Daoy (cell line): ENCODE data around the gene TBXAS1. TPM values are rescaled to one million over a fixed set of nuclear protein-coding genes. Genes with fewer than 3 reads are reported as not detected.
"Not testable (repeated sequence)": the region's sequence is repeated elsewhere in the genome, so short reads cannot be mapped to it uniquely, and the experiment has no call there.

Experiments
- DNase-seq: peaks from one replicate; pipeline ENCODE4 v3.0.0-alpha.2; 2015; ENCODE audit warnings: low read depth
- total RNA-seq: library from RNA; depleted of rRNA; stranded (reverse); fragments of >200 nt; shearing (Covaris generic); gene quantifications from 2 replicates; pipeline ENCODE4 v1.2.3, GENCODE V29; 2014

The TBXAS1 gene
- total RNA-seq, 1 experiment from 2014 or later: 6.3 TPM

GRCh38 chr7:139887992-139888481 lies 59.0 kb downstream of the TBXAS1 start:
- no peak for DNase-seq

- no peak for DNase-seq
These were observed 60.3 kb downstream of the TBXAS1 start for GRCh38 chr7:139889186-139889871.

GRCh38 chr7:139893461-139893860 lies 64.4 kb downstream of the TBXAS1 start:
- DNase-seq: no peak

GRCh38 chr7:139893999-139894398 lies 64.9 kb downstream of the TBXAS1 start:
- DNase-seq: no peak

- DNase-seq: no peak
These were observed 66.2 kb downstream of the TBXAS1 start for GRCh38 chr7:139895141-139895829.

GRCh38 chr7:139896288-139896687 lies 67.2 kb downstream of the TBXAS1 start:
- no peak for DNase-seq

- no peak for DNase-seq
These were observed 67.8 kb downstream of the TBXAS1 start for GRCh38 chr7:139896831-139897230.

- DNase-seq: no peak
These were observed 68.5 kb downstream of the TBXAS1 start for GRCh38 chr7:139897422-139898090.

- DNase-seq: no peak
These were observed 69.4 kb downstream of the TBXAS1 start for GRCh38 chr7:139898483-139898882.

- no peak for DNase-seq
These were observed 70.4 kb downstream of the TBXAS1 start for GRCh38 chr7:139899328-139899955.

GRCh38 chr7:139900326-139900725 lies 71.3 kb downstream of the TBXAS1 start:
- DNase-seq: no peak

- no peak for DNase-seq
These were observed 72.2 kb downstream of the TBXAS1 start for GRCh38 chr7:139901056-139901795.

- DNase-seq: no peak
These were observed 72.8 kb downstream of the TBXAS1 start for GRCh38 chr7:139901901-139902300.

GRCh38 chr7:139902436-139903102 lies 73.5 kb downstream of the TBXAS1 start:
- DNase-seq: no peak

- DNase-seq: not testable (repeated sequence)
These were observed 74.0 kb downstream of the TBXAS1 start for GRCh38 chr7:139903103-139903477.

GRCh38 chr7:139906879-139907278 lies 77.8 kb downstream of the TBXAS1 start:
- no peak for DNase-seq

- DNase-seq: no peak
These were observed 79.7 kb downstream of the TBXAS1 start for GRCh38 chr7:139908792-139909191.

GRCh38 chr7:139909379-139910050 lies 80.5 kb downstream of the TBXAS1 start:
- DNase-seq: peak; percentile 20

GRCh38 chr7:139913021-139913844 lies 84.2 kb downstream of the TBXAS1 start:
- DNase-seq: no peak

GRCh38 chr7:139913845-139914135 lies 84.7 kb downstream of the TBXAS1 start:
- no peak for DNase-seq
